Endothelial cell (in vitro differentiated cells): ENCODE results near the gene GPRIN2. TPM values are rescaled to one million over a fixed set of nuclear protein-coding genes. Genes with fewer than 3 reads are reported as not detected.
"Not testable (repeated sequence)": the region's sequence is repeated elsewhere in the genome, so short reads cannot be mapped to it uniquely, and the experiment has no call there.

Experiments used
- DNase-seq: peaks from one replicate; pipeline ENCODE4 v3.0.0; 2021; ENCODE audit warnings: low spot score
- H3K27ac Mint-ChIP-seq: one replicate; pipeline ENCODE4 v1.8.0; 2021; ENCODE audit warnings: mixed read lengths, inconsistent platforms; ENCODE audit not compliant: unreplicated experiment
- H3K27me3 Mint-ChIP-seq: one replicate; pipeline ENCODE4 v1.8.0; 2021; ENCODE audit warnings: mild to moderate bottlenecking, moderate library complexity, mixed read lengths, inconsistent platforms; ENCODE audit not compliant: unreplicated experiment
- H3K36me3 Mint-ChIP-seq: one replicate; pipeline ENCODE4 v1.8.0; 2021; ENCODE audit warnings: mild to moderate bottlenecking, low read depth, mixed read lengths, inconsistent platforms; ENCODE audit not compliant: unreplicated experiment
- H3K4me1 Mint-ChIP-seq: one replicate; pipeline ENCODE4 v1.8.0; 2021; ENCODE audit warnings: mild to moderate bottlenecking, mixed read lengths, inconsistent platforms; ENCODE audit not compliant: unreplicated experiment
- H3K4me3 Mint-ChIP-seq: one replicate; pipeline ENCODE4 v1.8.0; 2021; ENCODE audit warnings: mild to moderate bottlenecking, mixed read lengths, inconsistent platforms; ENCODE audit not compliant: unreplicated experiment
- H3K9me3 Mint-ChIP-seq: one replicate; pipeline ENCODE4 v1.8.0; 2021; ENCODE audit warnings: mixed read lengths, inconsistent platforms; ENCODE audit not compliant: unreplicated experiment
- CTCF ChIP-seq: fragments of 200-600 bp; sonication (generic); IDR thresholded peaks from one replicate; pipeline ENCODE4 v1.5.0; 2021; ENCODE audit warnings: antibody characterized with exemption; ENCODE audit not compliant: unreplicated experiment
- total RNA-seq: library from RNA; stranded (reverse); fragmentation: NEBNext Ultra II Directional; extraction: Animal tissue kit (Norgen Biotek cat#: 25700); gene quantifications from one replicate; pipeline ENCODE4 v1.2.1, GENCODE V29; 2021; ENCODE audit not compliant: unreplicated experiment

The GPRIN2 gene
- total RNA-seq, 1 donor from 2014 or later: 0.31 TPM

GRCh38 chr10:46565591-46566332, 9.3 kb upstream of the GPRIN2 start:
- not testable (repeated sequence) for H3K27ac Mint-ChIP-seq, H3K36me3 Mint-ChIP-seq, H3K4me1 Mint-ChIP-seq

GRCh38 chr10:46560952-46561351, 4.5 kb upstream of the GPRIN2 start:
- peak; percentile 5 for DNase-seq
- Mint-ChIP-seq H3K4me1 (peaks cover 2% of the 10 kb centered on the region), H3K27me3 (peaks cover 12% of the 10 kb centered on the region), H3K4me3 (no peak overlapping the region), H3K36me3 (no peaks in the 10 kb centered on the region), H3K27ac (no peak overlapping the region), H3K9me3 (no peaks in the 10 kb centered on the region)
- TF ChIP-seq CTCF: no peak

More at GRCh38 chr10:46565591-46566332, 9.3 kb upstream of the GPRIN2 start:
- not testable (repeated sequence) for H3K4me3 Mint-ChIP-seq, H3K9me3 Mint-ChIP-seq, H3K27me3 Mint-ChIP-seq
- peak; percentile 71 for DNase-seq
- peak; percentile 5 for TF ChIP-seq CTCF

GRCh38 chr10:46560381-46560780, 3.9 kb upstream of the GPRIN2 start:
- H3K27me3 Mint-ChIP-seq: peaks cover 16% of the 10 kb centered on the region
- DNase-seq: peak; percentile 6
- no peaks in the 10 kb centered on the region for H3K36me3 Mint-ChIP-seq

GRCh38 chr10:46559231-46559671, 2.8 kb upstream of the GPRIN2 start:
- DNase-seq: peak; percentile 2
- H3K9me3 Mint-ChIP-seq: no peaks in the 10 kb centered on the region
- peaks cover 16% of the 10 kb centered on the region for H3K27me3 Mint-ChIP-seq
- no peak overlapping the region for H3K27ac Mint-ChIP-seq
- H3K4me1 Mint-ChIP-seq: peaks cover 2% of the 10 kb centered on the region
- H3K36me3 Mint-ChIP-seq: no peaks in the 10 kb centered on the region
- TF ChIP-seq CTCF: no peak
- no peak overlapping the region for H3K4me3 Mint-ChIP-seq

More at GRCh38 chr10:46560381-46560780, 3.9 kb upstream of the GPRIN2 start:
- Mint-ChIP-seq H3K4me3 (no peak overlapping the region), H3K4me1 (peaks cover 2% of the 10 kb centered on the region), H3K9me3 (no peaks in the 10 kb centered on the region), H3K27ac (no peak overlapping the region)
- no peak for TF ChIP-seq CTCF

GRCh38 chr10:46558392-46559185, 2.1 kb upstream of the GPRIN2 start:
- DNase-seq: peak; percentile 3
- peaks cover 2% of the 10 kb centered on the region for H3K4me1 Mint-ChIP-seq
- H3K27ac Mint-ChIP-seq: no peak overlapping the region
- no peak overlapping the region for H3K4me3 Mint-ChIP-seq
- no peaks in the 10 kb centered on the region for H3K36me3 Mint-ChIP-seq
- peaks cover 16% of the 10 kb centered on the region for H3K27me3 Mint-ChIP-seq
- no peak for TF ChIP-seq CTCF
- H3K9me3 Mint-ChIP-seq: no peaks in the 10 kb centered on the region
